ENCODE results near the gene FERMT2.
A peak's percentile ranks its signal among the peaks of the same experiment; 100 is the strongest.

Gene FERMT2

DNA sequence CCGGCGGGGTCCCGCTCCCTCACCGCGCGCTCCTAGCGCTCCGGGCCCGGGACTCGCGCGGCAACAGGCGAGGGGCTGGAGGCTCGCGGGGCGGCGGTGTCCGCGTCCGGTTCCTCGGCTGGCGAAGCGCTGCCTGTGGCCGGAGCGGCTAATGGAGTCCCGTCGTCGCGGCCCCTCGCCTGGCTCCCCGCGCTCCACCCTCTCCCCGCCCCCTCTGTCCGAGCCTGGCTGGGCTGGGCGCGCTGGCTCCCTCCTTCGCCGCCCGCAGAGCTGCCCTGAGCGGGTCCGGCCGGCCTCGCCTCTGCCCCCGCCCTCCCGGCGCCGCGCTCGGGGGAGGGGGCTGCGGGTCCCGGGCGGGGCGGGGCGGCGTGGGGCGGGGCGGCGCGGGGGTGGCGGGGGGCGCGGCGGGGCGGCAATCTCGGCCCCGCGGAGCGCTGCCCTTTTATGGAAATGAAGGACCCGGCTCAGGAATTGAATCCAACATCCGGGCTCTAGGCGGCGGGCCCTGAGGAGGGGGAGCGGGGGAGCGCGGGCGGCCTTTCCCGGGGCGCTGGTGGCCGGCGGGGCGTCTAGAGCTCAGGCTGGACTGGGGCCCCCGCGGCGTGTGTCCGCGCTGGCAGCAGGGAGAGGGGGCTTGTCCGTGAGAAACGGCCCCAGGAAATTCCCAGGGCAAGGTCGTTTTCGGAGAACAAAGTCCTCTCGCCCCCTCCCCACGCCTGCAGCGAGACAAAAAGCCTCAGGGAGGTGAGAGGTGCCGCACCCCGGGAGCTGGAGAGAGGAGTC, at the start of gene FERMT2:
TSS of gene FERMT2 (minus strand) at position 153 of the 783 bp plus-strand sequence. CDS start 482 bp downstream, outside the sequence.
- no peak for DNase-seq (ENCODE audit: low read depth)

DNA sequence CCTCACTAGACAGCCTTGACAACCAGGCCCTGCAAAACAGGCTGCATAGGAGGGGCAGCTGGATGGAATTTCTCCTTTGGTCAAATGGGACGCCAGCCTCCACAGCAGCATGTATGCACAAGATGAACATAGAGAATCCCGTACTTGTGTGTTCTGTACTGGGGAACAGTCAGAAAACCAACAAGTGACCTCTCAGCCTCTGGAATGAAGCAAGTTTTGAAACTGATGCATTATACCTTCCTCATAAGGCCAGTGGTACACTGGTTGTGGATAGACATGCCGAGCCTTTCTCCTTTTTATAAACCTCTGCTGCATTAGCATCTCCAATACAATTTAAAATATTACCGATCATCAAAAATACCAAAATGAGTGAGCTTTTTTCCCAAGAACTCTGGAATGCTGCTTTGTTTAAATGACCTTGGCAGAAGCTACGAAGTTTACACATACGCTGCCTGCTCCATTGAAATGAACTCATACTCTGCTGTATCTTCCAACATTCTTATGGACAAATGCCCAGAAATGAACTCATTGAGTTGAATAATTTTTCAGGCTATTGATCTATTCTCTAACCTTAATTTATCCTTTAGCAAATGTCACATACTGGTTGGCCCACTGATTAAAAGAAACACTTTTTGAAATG, 47.6 kb upstream of the FERMT2 start:
- DNase-seq (ENCODE audit: low read depth), result peak; percentile 52

DNA sequence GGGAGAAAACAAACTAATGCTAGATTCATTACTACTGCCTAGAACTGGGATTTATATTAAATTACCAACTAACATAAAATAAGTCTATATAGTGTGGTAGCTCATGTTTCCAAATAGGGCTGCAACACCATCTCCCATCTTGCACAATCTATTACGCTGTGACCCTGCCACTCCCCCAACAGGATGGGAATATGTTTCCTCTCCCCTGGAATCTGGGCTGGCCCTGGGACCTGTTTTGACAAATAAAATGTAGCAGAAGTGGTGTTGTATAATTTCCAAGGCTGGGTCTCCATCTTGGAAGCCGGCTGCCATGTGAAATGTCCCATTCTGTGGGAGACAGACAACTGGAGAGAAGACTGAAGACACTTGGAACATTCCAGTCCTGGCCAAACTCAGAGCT, 45.6 kb upstream of the FERMT2 start:
- DNase-seq (ENCODE audit: low read depth), result no peak

GRCh38 chr14:52995998-52996397, 45.1 kb upstream of the FERMT2 start:
- no peak for DNase-seq (ENCODE audit: low read depth)

DNA sequence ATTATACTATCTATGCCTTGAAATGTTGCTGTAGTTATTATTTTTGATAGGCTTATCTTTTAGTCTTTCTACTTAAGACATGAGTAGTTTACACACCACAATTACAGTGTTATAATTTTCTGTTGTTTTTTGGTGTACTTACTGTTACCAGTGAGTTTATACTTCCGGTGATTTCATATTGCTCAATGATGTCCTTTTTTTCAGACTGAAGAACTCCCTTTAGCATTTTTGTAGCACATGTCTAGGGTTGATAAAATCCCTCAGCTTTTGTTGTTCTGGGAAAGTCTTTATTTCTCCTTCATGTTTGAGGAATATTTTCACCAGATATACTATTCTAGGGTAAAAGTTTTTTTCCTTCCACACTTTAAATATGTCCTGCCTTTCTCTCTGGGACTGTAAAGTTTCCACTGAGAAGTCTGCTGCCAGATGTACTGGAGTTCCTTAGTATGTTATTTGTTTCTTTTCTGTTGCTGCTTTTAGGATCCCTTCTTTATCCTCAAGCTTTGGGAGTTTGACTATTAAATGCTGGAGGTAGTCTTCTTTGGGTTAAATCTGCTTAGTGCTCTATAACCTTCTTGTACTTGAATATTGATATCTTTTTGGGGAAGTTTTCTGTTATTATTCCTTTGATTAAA, 41.5 kb upstream of the FERMT2 start:
- DNase-seq (ENCODE audit: low read depth), result no peak

- DNase-seq (ENCODE audit: low read depth), result no peak
These were observed 37.3 kb upstream of the FERMT2 start for GRCh38 chr14:52988139-52988538.

DNA sequence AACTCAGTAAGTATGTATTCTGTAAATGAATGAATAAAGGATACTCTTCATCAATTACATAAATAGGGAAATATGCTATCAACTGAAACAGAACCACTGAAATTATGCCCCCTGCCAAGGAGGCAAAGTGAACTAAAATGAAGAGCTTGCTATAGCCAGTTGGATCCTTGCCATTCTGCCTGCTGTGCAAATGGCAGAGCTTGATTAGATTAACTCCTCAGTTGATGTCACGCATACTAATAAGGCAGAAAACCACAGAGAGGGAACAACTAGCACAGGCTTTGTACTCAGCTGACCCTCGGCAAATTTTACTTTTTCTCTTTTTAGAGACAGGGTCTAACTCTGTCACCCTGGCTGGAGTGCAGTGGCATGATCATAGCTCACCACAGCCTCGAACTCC, 36.7 kb upstream of the FERMT2 start:
- DNase-seq (ENCODE audit: low read depth), result no peak

DNA sequence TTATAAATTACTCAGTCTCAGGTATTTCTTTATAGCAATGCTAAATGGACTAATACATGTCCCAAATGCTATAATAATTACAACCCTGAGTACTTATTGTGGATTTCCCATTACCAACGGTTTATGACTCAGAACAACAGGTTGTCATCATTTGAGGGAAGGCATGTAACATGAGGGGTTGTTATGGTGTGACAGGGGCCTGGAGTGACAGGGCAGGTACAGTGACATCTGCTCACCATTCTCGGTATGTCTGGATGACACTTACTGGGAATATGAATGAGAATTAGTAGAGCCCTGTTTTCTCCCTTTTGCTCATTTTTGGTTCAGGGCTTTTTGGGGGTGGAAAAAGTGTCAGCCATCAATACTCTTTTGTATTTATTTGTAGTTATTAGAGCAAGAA, 36.2 kb upstream of the FERMT2 start:
- no peak for DNase-seq (ENCODE audit: low read depth)

DNA sequence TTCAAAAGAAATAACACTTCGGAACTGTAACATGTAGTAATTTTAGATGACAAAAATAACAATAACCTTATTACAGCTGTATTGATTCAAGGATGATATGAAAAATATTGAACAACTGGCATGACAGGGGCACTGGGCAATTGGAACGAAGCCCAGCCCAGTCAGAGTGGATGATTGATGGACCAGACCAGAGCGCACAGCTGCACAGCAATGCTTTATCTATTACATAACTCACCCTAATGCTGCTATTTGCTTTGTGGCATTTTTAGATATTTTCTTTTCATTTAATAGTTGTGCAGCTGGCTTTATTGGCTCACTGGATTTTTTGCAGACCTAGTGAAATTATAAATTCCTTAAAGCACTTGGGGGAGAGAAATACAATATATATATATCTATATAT, 26.9 kb upstream of the FERMT2 start:
- DNase-seq (ENCODE audit: low read depth), result no peak

- no peak for DNase-seq (ENCODE audit: low read depth)
These were observed 23.6 kb upstream of the FERMT2 start for GRCh38 chr14:52974406-52974805.

DNA sequence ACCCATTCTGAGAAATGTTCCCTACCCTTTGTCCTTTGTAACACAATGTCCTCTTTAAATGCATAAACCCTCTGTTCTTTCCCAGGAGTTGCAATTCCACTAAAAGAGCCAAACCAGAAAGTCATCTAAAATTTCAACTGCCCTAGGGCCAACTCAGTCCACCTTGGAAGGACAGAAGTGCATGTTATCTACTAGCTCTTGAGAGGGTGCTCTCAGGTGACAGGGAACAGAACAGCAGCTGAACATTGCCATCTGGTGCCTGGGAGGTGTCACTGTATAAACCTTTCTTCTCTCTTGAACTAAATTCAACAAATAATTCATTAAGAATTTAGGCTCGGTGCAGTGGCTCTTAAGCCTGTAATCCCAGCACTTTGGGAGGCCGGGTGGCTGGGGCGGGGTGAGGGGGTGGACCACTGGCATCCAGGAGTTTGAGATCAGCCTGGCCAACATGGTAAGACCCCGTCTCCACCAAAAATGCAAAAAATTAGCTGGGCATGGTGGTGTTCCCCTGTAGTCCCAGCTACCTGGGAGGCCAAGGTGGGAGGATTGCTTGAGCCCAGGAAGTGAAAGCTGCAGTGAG, 10.3 kb upstream of the FERMT2 start:
- DNase-seq (ENCODE audit: low read depth), result no peak

DNA sequence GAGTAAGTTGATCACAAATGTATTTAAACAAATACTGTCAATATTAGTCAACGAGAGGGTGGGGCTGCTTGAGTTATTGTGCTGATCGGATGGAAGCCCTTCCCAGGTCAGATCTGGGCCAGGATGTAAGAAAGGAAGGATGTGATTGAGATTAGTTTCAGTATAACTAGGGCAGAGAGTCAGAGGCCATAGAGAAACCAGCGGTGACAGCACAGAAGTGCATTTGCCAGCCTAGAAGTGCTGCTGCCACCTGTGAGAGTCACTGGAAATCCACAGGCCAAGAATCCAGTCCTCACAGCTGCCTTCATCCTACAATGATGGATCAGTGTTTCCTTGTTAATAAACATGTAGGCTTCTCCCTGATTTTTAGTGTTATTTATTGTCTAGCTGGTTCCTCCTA, 9.8 kb upstream of the FERMT2 start:
- no peak for DNase-seq (ENCODE audit: low read depth)

DNA sequence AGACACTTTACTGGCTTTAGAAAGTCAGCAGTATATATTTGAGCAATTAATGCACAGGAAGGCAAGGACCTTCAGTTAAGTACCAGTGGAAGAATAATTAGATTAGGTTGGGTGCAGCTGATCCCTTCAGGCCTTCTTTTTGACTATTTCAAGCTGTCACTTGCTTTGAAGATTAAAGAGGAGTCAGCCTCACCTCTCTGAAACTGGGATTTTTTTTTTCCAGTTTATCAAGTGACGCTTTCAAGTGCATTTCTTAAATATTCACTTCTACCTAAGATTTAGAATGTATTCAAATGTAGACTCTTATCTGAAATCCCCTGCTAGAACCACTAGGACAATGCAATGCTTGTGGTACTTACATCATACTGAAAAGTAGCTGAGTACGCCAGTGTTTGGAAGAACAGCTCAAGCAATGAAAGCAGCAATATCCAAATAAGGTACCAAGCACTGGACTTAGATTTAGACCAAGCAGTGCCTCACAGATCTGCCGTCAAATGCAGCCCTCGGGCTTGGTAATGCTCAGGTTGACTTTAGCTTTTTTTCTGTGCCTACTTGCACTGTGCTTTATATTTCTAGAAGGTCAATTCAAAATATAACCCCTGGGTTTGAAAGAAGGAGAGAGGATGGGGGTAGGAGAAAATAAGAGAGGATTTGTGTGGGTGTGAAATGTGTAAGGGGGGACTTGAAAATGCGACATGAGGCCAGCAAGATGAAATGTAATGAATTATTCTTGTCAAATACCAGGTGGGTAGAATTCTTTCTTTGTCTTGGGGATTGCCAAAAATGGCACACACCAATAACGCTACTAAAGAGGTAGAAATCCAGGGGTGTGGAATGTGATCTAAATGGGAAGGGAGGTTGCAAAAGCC, 3.7 kb upstream of the FERMT2 start:
- DNase-seq (ENCODE audit: low read depth), result no peak

DNA sequence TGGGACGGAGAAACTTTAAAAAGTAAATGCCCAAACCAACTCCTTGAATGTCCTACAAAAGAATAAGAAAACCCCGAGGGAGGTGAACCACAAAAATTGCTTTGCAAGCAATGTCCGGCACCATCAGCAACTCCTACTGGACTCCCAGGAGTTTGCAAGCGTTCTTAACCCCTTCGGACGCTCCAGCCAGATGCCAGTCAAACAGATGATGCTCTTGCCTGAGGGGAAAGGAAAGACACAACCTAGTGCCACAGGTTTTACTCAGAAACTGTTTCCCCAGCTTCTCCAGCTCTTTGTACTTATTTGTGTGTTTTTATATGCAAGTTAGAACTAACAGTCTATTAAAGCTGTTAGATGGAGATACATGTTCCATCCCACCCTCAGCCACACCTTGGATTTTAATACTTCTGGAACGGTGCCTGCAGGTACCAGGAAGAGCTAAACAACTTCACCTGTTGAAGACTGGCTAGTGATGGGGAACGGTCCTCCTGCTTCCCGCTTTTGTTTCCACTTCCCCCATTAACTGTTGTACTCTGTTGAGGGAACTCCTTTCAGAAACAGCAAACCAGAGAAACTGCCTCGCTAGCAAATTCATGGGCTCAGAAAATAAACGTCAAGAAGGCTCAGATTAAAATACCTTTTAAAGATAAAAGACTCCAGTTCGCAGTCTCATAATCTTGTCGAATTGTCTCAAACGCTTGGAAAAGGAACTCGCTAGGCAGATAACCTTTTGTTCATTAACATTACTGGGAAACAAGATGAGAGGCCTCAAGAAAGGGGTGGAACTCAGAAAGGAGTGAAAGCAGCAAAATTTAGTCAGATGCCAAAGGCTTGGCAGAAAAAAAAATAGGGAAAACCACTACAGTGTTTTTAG, 1.1 kb upstream of the FERMT2 start:
- no peak for DNase-seq (ENCODE audit: low read depth)

DNA sequence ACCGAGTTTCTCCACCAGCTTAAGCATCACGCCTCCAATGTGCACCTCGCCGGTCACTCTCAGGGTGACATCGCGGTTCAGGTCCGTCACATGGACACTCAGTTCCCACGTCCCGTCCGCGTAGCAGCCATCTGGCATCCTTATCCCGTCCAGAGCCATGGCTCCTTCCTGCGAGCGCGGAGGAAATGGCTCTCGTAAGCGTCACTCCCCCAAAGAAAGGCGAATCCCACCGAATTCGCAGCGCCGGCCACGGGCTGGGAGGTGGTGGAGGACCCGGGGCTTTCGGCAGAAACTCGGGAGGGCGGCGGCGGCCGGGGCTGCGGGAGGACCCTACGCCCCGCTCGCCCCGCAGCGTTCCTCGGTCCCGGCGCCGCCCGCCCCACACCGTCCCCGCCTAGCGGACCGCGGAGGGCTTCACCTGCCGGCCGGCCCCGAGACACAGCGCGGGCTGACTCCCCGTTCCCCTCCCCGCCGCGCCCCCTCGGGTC, 396 bp downstream of the FERMT2 start:
- DNase-seq (ENCODE audit: low read depth), result no peak

GRCh38 chr14:52949711-52950409, 990 bp downstream of the FERMT2 start:
- no peak for DNase-seq (ENCODE audit: low read depth)

GRCh38 chr14:52949249-52949648, 1.6 kb downstream of the FERMT2 start:
- DNase-seq (ENCODE audit: low read depth), result no peak

DNA sequence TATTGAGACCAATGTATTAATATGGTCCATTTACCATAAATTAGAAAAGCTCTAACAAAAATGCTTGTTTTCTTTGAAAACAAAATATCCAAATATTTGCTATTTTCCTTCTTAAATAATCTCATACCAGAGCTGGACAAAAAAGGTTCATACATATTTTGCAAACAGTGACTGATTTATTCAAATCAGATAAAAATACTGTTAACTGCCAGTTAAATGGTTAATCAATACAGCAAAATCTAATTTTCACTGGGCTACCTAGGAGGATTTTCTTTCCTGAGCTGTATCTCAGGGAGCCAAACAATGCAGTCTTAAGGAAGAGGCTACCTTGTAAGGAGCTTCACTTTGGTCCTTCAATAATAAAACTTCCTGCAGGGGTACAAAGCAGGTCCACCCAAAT, 2.0 kb downstream of the FERMT2 start:
- DNase-seq (ENCODE audit: low read depth), result no peak

GRCh38 chr14:52948039-52948438, 2.8 kb downstream of the FERMT2 start:
- DNase-seq (ENCODE audit: low read depth), result no peak

DNA sequence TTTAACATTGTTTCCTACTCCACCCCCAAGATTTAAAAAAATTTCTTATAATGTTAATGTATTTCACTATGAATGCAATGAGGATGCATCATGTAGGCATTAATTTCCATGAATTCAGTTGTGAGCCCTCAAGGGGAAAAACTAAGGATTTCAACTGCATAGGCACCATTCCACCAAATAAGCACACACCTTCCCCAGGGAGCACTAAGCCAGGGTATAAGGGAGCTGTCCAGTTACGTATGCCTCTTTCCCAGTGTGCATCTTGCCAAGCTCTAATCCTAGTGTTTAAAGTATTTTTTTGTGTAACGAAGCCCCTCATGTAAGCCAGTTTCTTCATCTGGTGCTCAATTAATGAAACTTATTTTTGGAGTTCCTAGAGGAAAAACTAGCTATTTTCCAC, 6.6 kb downstream of the FERMT2 start:
- DNase-seq (ENCODE audit: low read depth), result no peak

Measured in HS-5 (cell line).